NCI-H446 treated with DMSO at 0.1 percent for 48 hours (cell line): ENCODE measurements around the gene HEATR5B.

Experiments used
- DNase-seq: peaks from one replicate; lab custom pipeline; 2025; lab: John Stamatoyannopoulos, UW

Gene HEATR5B

GRCh38 chr2:37083873-37084794 lies at the start of gene HEATR5B, which contains the start of gene GPATCH11:
Gene HEATR5B (minus strand): TSS chr2:37084372. CDS start chr2:37083414, 958 bp downstream.
Gene GPATCH11 (plus strand): TSS chr2:37084518. CDS start chr2:37088382, 3,864 bp downstream.
- peak; percentile 90 for DNase-seq

- DNase-seq: no peak
Observed at GRCh38 chr2:37132914-37133313, 48.7 kb upstream of the HEATR5B start.

- no peak for DNase-seq
Observed at GRCh38 chr2:37125416-37125815, 41.2 kb upstream of the HEATR5B start.

GRCh38 chr2:37119157-37119556 lies 35.0 kb upstream of the HEATR5B start:
- no peak for DNase-seq

GRCh38 chr2:37117566-37117965 lies 33.4 kb upstream of the HEATR5B start:
- DNase-seq: no peak

GRCh38 chr2:37111958-37112357 lies 27.8 kb upstream of the HEATR5B start:
- DNase-seq: no peak

- DNase-seq: no peak
Observed at GRCh38 chr2:37110306-37111212, 26.4 kb upstream of the HEATR5B start.

GRCh38 chr2:37109523-37109922 lies 25.4 kb upstream of the HEATR5B start:
- DNase-seq: no peak

GRCh38 chr2:37105150-37105549 lies 21.0 kb upstream of the HEATR5B start:
- DNase-seq: no peak

GRCh38 chr2:37104178-37104577 lies 20.0 kb upstream of the HEATR5B start:
- no peak for DNase-seq

GRCh38 chr2:37102588-37102987 lies 18.4 kb upstream of the HEATR5B start:
- no peak for DNase-seq

GRCh38 chr2:37100054-37100453 lies 15.9 kb upstream of the HEATR5B start:
- no peak for DNase-seq

GRCh38 chr2:37098416-37099118 lies 14.4 kb upstream of the HEATR5B start:
- DNase-seq: no peak

- DNase-seq: no peak
Observed at GRCh38 chr2:37096568-37096967, 12.4 kb upstream of the HEATR5B start.

GRCh38 chr2:37091873-37092272 lies 7.7 kb upstream of the HEATR5B start:
- DNase-seq: no peak

GRCh38 chr2:37090019-37090477 lies 5.9 kb upstream of the HEATR5B start:
- DNase-seq: no peak

- DNase-seq: no peak
Observed at GRCh38 chr2:37085731-37086147, 1.6 kb upstream of the HEATR5B start.

- no peak for DNase-seq
Observed at GRCh38 chr2:37084797-37085196, 625 bp upstream of the HEATR5B start.

- DNase-seq: no peak
Observed at GRCh38 chr2:37080689-37081088, 3.5 kb downstream of the HEATR5B start.

GRCh38 chr2:37080266-37080665 lies 3.9 kb downstream of the HEATR5B start:
- no peak for DNase-seq

GRCh38 chr2:37070931-37071330 lies 13.2 kb downstream of the HEATR5B start:
- no peak for DNase-seq

GRCh38 chr2:37068686-37069085 lies 15.5 kb downstream of the HEATR5B start:
- no peak for DNase-seq
